HEK293 (cell line): Measurements from ENCODE around the gene CST9.
A peak's percentile ranks its signal among the peaks of the same experiment; 100 is the strongest.

Experiments used
- FEZF1 ChIP-seq: fragments of 450-650 bp; formaldehyde crosslinking; IDR thresholded peaks from 2 replicates; pipeline ENCODE4 v1.5.1; 2016; ENCODE audit warnings: missing biosample characterization, missing genetic modification characterization
- GFI1B ChIP-seq: fragments of 450-650 bp; formaldehyde crosslinking; IDR thresholded peaks from 2 replicates; pipeline ENCODE4 v1.5.1; 2016; ENCODE audit warnings: missing biosample characterization, missing genetic modification characterization
- GLIS1 ChIP-seq: fragments of 450-650 bp; formaldehyde crosslinking; IDR thresholded peaks from 2 replicates; pipeline ENCODE4 v1.5.1; 2016; ENCODE audit warnings: missing biosample characterization, missing genetic modification characterization
- REPIN1 ChIP-seq: fragments of 450-650 bp; formaldehyde crosslinking; IDR thresholded peaks from 2 replicates; pipeline ENCODE4 v1.5.1; 2017; ENCODE audit warnings: missing biosample characterization, missing genetic modification characterization, low read depth
- SETDB1 ChIP-seq: IDR thresholded peaks from one replicate; pipeline ENCODE4 v1.6.1; 2017; ENCODE audit warnings: mild to moderate bottlenecking, low read length, moderate library complexity, mixed read lengths; ENCODE audit not compliant: insufficient read length
- TCF7L2 ChIP-seq: IDR thresholded peaks from 2 replicates; pipeline ENCODE4 v1.6.1; 2011; ENCODE audit warnings: low read depth, mild to moderate bottlenecking, inconsistent platforms, low read length, moderate library complexity, borderline replicate concordance
- WT1 ChIP-seq: fragments of 450-650 bp; formaldehyde crosslinking; IDR thresholded peaks from 2 replicates; pipeline ENCODE4 v1.5.1; 2016; ENCODE audit warnings: missing biosample characterization, missing genetic modification characterization
- ZBTB21 ChIP-seq: fragments of 450-650 bp; formaldehyde crosslinking; IDR thresholded peaks from 2 replicates; pipeline ENCODE4 v1.5.1; 2017; ENCODE audit warnings: missing biosample characterization, missing genetic modification characterization
- ZFP37 ChIP-seq: fragments of 450-650 bp; formaldehyde crosslinking; IDR thresholded peaks from 2 replicates; pipeline ENCODE4 v1.5.1; 2016; ENCODE audit warnings: missing biosample characterization, missing genetic modification characterization
- ZNF214 ChIP-seq: fragments of 450-650 bp; formaldehyde crosslinking; IDR thresholded peaks from 2 replicates; pipeline ENCODE4 v1.5.1; 2017; ENCODE audit warnings: missing biosample characterization, mild to moderate bottlenecking, missing genetic modification characterization, borderline replicate concordance
- ZNF221 ChIP-seq: fragments of 450-650 bp; formaldehyde crosslinking; IDR thresholded peaks from 2 replicates; pipeline ENCODE4 v1.5.1; 2017; ENCODE audit warnings: missing biosample characterization, missing genetic modification characterization, borderline replicate concordance
- ZNF341 ChIP-seq: fragments of 450-650 bp; formaldehyde crosslinking; IDR thresholded peaks from 2 replicates; pipeline ENCODE4; 2016; ENCODE audit warnings: low read depth, missing biosample characterization, missing genetic modification characterization
- ZNF549 ChIP-seq: fragments of 450-650 bp; IDR thresholded peaks from 2 replicates; pipeline ENCODE4 v1.5.1; 2018; ENCODE audit warnings: missing biosample characterization, missing genetic modification characterization, mild to moderate bottlenecking, inconsistent platforms, moderate library complexity
- ZNF560 ChIP-seq: fragments of 450-650 bp; formaldehyde crosslinking; IDR thresholded peaks from 2 replicates; pipeline ENCODE4 v1.5.1; 2017; ENCODE audit warnings: missing biosample characterization, missing genetic modification characterization, borderline replicate concordance
- ZNF621 ChIP-seq: fragments of 450-650 bp; formaldehyde crosslinking; IDR thresholded peaks from 2 replicates; pipeline ENCODE4 v1.5.1; 2017; ENCODE audit warnings: missing biosample characterization, missing genetic modification characterization
- ZNF629 ChIP-seq: fragments of 450-650 bp; formaldehyde crosslinking; IDR thresholded peaks from 2 replicates; pipeline ENCODE4 v1.5.1; 2017; ENCODE audit warnings: missing biosample characterization, missing genetic modification characterization
- ZNF792 ChIP-seq: fragments of 450-650 bp; formaldehyde crosslinking; IDR thresholded peaks from 2 replicates; pipeline ENCODE4 v1.5.1; 2016; ENCODE audit warnings: missing biosample characterization, missing genetic modification characterization
- TF ChIP-seq, protein P1 (sequence below): fragments of 450-650 bp; formaldehyde crosslinking; IDR thresholded peaks from 2 replicates; pipeline ENCODE4 v1.5.1; 2016; ENCODE audit warnings: missing biosample characterization, missing genetic modification characterization
- TF ChIP-seq, protein P2 (sequence below): fragments of 450-650 bp; formaldehyde crosslinking; IDR thresholded peaks from 2 replicates; pipeline ENCODE4 v1.5.0; 2017; ENCODE audit warnings: missing biosample characterization, missing genetic modification characterization, borderline replicate concordance
- TF ChIP-seq, protein P3 (sequence below): fragments of 450-650 bp; formaldehyde crosslinking; IDR thresholded peaks from 2 replicates; pipeline ENCODE4 v1.5.1; 2017; ENCODE audit warnings: missing biosample characterization, missing genetic modification characterization
- TF ChIP-seq, protein P4 (sequence below): fragments of 450-650 bp; formaldehyde crosslinking; IDR thresholded peaks from 2 replicates; pipeline ENCODE4 v1.5.1; 2017; ENCODE audit warnings: missing biosample characterization, missing genetic modification characterization
- TF ChIP-seq, protein P5 (sequence below): fragments of 450-650 bp; formaldehyde crosslinking; IDR thresholded peaks from 2 replicates; pipeline ENCODE4 v1.5.1; 2016; ENCODE audit warnings: missing biosample characterization, missing genetic modification characterization, borderline replicate concordance

CST9 gene

DNA sequence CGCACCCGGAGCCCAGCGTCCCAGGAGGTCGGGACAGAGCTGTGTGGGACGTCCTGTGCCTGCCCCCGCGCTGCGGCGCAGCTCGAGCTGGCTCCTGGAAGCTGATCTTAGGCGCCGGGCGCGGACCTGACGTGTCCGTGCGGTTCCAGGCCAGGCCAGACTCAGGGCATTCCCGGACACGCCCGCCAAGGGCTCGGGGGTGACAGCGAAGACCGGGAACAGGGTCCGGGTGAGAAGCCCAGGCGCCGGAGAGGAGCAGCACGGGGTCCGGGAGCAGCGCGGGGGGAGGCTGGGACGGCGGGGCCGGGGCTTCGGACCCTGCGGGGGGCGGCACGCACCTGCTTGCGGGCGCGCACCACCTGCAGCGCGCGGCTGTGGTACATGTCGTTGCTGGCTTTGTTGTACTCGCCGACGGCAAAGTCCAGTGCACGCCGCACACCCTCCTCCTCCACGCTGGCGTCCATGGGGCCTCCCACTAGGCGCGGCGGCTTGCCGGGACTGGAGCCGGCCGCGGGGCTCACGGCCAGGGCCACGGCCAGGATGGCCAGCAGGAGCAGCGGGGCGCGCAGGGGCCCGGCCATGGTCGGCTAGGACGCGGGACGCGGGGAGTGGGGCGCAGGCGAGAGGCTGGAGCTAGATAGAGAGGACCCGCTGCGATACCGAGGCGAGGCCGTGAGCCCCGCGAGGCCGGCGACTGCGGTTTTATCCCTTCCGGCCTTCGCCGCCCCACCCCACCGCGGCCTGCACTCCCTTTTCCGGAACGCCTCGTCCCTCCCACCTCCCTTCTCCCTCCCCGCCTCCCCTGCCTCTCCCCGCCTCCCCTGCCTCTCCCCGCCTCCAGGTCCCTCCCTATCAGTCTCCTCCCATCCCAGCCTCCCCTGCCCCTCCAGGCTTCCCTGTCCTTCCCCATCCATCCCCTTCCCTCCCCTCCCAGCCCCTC is 31.8 kb upstream of the CST9 start, which contains the start of gene CST3 (continued):
- no peak for TF ChIP-seq SETDB1
- peak; percentile 84 for TF ChIP-seq ZNF341
- TF ChIP-seq ZNF792, result no peak
- peak; percentile 96 for TF ChIP-seq WT1
- no peak for TF ChIP-seq ZFP37 (tag by site-specific recombination)
- TF ChIP-seq, protein P1, sequence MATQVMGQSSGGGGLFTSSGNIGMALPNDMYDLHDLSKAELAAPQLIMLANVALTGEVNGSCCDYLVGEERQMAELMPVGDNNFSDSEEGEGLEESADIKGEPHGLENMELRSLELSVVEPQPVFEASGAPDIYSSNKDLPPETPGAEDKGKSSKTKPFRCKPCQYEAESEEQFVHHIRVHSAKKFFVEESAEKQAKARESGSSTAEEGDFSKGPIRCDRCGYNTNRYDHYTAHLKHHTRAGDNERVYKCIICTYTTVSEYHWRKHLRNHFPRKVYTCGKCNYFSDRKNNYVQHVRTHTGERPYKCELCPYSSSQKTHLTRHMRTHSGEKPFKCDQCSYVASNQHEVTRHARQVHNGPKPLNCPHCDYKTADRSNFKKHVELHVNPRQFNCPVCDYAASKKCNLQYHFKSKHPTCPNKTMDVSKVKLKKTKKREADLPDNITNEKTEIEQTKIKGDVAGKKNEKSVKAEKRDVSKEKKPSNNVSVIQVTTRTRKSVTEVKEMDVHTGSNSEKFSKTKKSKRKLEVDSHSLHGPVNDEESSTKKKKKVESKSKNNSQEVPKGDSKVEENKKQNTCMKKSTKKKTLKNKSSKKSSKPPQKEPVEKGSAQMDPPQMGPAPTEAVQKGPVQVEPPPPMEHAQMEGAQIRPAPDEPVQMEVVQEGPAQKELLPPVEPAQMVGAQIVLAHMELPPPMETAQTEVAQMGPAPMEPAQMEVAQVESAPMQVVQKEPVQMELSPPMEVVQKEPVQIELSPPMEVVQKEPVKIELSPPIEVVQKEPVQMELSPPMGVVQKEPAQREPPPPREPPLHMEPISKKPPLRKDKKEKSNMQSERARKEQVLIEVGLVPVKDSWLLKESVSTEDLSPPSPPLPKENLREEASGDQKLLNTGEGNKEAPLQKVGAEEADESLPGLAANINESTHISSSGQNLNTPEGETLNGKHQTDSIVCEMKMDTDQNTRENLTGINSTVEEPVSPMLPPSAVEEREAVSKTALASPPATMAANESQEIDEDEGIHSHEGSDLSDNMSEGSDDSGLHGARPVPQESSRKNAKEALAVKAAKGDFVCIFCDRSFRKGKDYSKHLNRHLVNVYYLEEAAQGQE (tag by site-specific recombination), result no peak
- no peak for TF ChIP-seq ZNF221 (tag by site-specific recombination)
- TF ChIP-seq, protein P2, sequence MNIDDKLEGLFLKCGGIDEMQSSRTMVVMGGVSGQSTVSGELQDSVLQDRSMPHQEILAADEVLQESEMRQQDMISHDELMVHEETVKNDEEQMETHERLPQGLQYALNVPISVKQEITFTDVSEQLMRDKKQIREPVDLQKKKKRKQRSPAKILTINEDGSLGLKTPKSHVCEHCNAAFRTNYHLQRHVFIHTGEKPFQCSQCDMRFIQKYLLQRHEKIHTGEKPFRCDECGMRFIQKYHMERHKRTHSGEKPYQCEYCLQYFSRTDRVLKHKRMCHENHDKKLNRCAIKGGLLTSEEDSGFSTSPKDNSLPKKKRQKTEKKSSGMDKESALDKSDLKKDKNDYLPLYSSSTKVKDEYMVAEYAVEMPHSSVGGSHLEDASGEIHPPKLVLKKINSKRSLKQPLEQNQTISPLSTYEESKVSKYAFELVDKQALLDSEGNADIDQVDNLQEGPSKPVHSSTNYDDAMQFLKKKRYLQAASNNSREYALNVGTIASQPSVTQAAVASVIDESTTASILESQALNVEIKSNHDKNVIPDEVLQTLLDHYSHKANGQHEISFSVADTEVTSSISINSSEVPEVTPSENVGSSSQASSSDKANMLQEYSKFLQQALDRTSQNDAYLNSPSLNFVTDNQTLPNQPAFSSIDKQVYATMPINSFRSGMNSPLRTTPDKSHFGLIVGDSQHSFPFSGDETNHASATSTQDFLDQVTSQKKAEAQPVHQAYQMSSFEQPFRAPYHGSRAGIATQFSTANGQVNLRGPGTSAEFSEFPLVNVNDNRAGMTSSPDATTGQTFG (tag by site-specific recombination), result no peak
- no peak for TF ChIP-seq ZNF629 (tag by site-specific recombination)
- TF ChIP-seq, protein P3, sequence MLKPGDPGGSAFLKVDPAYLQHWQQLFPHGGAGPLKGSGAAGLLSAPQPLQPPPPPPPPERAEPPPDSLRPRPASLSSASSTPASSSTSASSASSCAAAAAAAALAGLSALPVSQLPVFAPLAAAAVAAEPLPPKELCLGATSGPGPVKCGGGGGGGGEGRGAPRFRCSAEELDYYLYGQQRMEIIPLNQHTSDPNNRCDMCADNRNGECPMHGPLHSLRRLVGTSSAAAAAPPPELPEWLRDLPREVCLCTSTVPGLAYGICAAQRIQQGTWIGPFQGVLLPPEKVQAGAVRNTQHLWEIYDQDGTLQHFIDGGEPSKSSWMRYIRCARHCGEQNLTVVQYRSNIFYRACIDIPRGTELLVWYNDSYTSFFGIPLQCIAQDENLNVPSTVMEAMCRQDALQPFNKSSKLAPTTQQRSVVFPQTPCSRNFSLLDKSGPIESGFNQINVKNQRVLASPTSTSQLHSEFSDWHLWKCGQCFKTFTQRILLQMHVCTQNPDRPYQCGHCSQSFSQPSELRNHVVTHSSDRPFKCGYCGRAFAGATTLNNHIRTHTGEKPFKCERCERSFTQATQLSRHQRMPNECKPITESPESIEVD (tag by site-specific recombination), result no peak
- no peak for TF ChIP-seq ZNF549 (tag by site-specific recombination)
- TF ChIP-seq, protein P4, sequence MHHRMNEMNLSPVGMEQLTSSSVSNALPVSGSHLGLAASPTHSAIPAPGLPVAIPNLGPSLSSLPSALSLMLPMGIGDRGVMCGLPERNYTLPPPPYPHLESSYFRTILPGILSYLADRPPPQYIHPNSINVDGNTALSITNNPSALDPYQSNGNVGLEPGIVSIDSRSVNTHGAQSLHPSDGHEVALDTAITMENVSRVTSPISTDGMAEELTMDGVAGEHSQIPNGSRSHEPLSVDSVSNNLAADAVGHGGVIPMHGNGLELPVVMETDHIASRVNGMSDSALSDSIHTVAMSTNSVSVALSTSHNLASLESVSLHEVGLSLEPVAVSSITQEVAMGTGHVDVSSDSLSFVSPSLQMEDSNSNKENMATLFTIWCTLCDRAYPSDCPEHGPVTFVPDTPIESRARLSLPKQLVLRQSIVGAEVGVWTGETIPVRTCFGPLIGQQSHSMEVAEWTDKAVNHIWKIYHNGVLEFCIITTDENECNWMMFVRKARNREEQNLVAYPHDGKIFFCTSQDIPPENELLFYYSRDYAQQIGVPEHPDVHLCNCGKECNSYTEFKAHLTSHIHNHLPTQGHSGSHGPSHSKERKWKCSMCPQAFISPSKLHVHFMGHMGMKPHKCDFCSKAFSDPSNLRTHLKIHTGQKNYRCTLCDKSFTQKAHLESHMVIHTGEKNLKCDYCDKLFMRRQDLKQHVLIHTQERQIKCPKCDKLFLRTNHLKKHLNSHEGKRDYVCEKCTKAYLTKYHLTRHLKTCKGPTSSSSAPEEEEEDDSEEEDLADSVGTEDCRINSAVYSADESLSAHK (tag by site-specific recombination), result no peak
- TF ChIP-seq ZNF560 (tag by site-specific recombination), result no peak
- no peak for TF ChIP-seq ZNF214 (tag by site-specific recombination)
- peak; percentile 78 for TF ChIP-seq GLIS1 (tag by site-specific recombination)
- TF ChIP-seq ZNF621 (tag by site-specific recombination), result no peak
- no peak for TF ChIP-seq ZBTB21 (tag by site-specific recombination)
- TF ChIP-seq, protein P5, sequence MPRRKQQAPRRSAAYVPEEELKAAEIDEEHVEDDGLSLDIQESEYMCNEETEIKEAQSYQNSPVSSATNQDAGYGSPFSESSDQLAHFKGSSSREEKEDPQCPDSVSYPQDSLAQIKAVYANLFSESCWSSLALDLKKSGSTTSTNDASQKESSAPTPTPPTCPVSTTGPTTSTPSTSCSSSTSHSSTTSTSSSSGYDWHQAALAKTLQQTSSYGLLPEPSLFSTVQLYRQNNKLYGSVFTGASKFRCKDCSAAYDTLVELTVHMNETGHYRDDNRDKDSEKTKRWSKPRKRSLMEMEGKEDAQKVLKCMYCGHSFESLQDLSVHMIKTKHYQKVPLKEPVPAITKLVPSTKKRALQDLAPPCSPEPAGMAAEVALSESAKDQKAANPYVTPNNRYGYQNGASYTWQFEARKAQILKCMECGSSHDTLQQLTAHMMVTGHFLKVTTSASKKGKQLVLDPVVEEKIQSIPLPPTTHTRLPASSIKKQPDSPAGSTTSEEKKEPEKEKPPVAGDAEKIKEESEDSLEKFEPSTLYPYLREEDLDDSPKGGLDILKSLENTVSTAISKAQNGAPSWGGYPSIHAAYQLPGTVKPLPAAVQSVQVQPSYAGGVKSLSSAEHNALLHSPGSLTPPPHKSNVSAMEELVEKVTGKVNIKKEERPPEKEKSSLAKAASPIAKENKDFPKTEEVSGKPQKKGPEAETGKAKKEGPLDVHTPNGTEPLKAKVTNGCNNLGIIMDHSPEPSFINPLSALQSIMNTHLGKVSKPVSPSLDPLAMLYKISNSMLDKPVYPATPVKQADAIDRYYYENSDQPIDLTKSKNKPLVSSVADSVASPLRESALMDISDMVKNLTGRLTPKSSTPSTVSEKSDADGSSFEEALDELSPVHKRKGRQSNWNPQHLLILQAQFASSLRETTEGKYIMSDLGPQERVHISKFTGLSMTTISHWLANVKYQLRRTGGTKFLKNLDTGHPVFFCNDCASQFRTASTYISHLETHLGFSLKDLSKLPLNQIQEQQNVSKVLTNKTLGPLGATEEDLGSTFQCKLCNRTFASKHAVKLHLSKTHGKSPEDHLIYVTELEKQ (tag by site-specific recombination), result no peak
- TF ChIP-seq REPIN1 (tag by site-specific recombination), result no peak
- no peak for TF ChIP-seq TCF7L2
- no peak for TF ChIP-seq GFI1B (tag by site-specific recombination)
- no peak for TF ChIP-seq FEZF1 (tag by site-specific recombination)
